Panc1 (cell line): ENCODE results near the gene MACF1. TPM values are rescaled to one million over a fixed set of nuclear protein-coding genes. Genes with fewer than 3 reads are reported as not detected.
"Not testable (repeated sequence)": the region's sequence is repeated elsewhere in the genome, so short reads cannot be mapped to it uniquely, and the experiment has no call there.

ENCODE experiments used
- ATAC-seq: fragments of 200-7000 bp; cut with Tn5 transposase; 2 replicates; pipeline ENCODE4 v1.9.1; 2020; ENCODE audit warnings: mild to moderate bottlenecking, moderate library complexity
- BruUV-seq: library from RNA; stranded (reverse); fragments of 400-500 nt; replicated peaks from 2 replicates; lab custom pipeline; 2021; lab: Mats Ljungman, UMichigan
- CTCF ChIA-PET: fragments of 300-600 bp; sonication (Branson Sonifier 250); formaldehyde crosslinking; loops from one replicate; lab custom pipeline; 2022; ENCODE audit warnings: antibody characterized with exemption; lab: Charles Lee
- POLR2A ChIA-PET: fragments of 300-600 bp; sonication (Branson Sonifier 250); formaldehyde crosslinking; loops from one replicate; lab custom pipeline; 2022; ENCODE audit warnings: antibody characterized with exemption; lab: Charles Lee
- DNase-seq: peaks from one replicate; pipeline ENCODE4 v3.0.0-alpha.2; 2010; ENCODE audit warnings: low read depth, low spot score
- H3K27ac ChIP-seq: 2 replicates; pipeline ENCODE4 v1.5.1; 2011; ENCODE audit warnings: mild to moderate bottlenecking, low read length, inconsistent platforms
- H3K27me3 ChIP-seq: fragments of 200-500 bp; sonication (Bioruptor generic); 2 replicates; pipeline ENCODE4 v1.6.0; 2014; ENCODE audit warnings: low read length, inconsistent platforms; ENCODE audit not compliant: control insufficient read depth, insufficient read depth
- H3K36me3 ChIP-seq: fragments of 200-500 bp; sonication (Bioruptor generic); 2 replicates; pipeline ENCODE4 v1.5.1; 2014; ENCODE audit warnings: inconsistent platforms, mild to moderate bottlenecking, low read length, moderate library complexity; ENCODE audit not compliant: control insufficient read depth, insufficient read depth
- H3K4me1 ChIP-seq: 2 replicates; pipeline ENCODE4 v1.5.1; 2011; ENCODE audit warnings: inconsistent platforms, mild to moderate bottlenecking, low read length, moderate library complexity; ENCODE audit not compliant: control insufficient read depth, insufficient read depth
- H3K4me3 ChIP-seq, 2 experiments: 2 replicates each; pipeline ENCODE4 v1.5.1; 2011 to 2012; ENCODE audit warnings: low read depth in 2 of 2, low read length in 2 of 2, mild to moderate bottlenecking in 2 of 2, inconsistent platforms in 1 of 2, moderate library complexity in 1 of 2
- H3K9me3 ChIP-seq: fragments of 200-500 bp; sonication (Bioruptor generic); 2 replicates; pipeline ENCODE4 v1.5.1; 2014; ENCODE audit warnings: low read depth, mild to moderate bottlenecking, inconsistent platforms, low read length, moderate library complexity; ENCODE audit not compliant: control insufficient read depth, insufficient read depth
- in situ Hi-C: cut with HindIII; loops from 2 replicates; pipeline ENCODE4 v1.10.0; 2016; ENCODE audit warnings: low sequenced_read_pairs, low pct_unique_long_range_greater_than_20kb
- intact Hi-C: fragments of 100-400 bp; cut with micrococcal nuclease; formaldehyde crosslinking; loops from one replicate; pipeline ENCODE4 v1.10.0; 2022; ENCODE audit not compliant: unreplicated experiment
- total RNA-seq: library from RNA; stranded (reverse); gene quantifications from one replicate; pipeline ENCODE4 v1.2.1, GENCODE V29; 2021; ENCODE audit not compliant: unreplicated experiment

MACF1 gene
- total RNA-seq, 1 experiment from 2014 or later, result 413 TPM

DNA sequence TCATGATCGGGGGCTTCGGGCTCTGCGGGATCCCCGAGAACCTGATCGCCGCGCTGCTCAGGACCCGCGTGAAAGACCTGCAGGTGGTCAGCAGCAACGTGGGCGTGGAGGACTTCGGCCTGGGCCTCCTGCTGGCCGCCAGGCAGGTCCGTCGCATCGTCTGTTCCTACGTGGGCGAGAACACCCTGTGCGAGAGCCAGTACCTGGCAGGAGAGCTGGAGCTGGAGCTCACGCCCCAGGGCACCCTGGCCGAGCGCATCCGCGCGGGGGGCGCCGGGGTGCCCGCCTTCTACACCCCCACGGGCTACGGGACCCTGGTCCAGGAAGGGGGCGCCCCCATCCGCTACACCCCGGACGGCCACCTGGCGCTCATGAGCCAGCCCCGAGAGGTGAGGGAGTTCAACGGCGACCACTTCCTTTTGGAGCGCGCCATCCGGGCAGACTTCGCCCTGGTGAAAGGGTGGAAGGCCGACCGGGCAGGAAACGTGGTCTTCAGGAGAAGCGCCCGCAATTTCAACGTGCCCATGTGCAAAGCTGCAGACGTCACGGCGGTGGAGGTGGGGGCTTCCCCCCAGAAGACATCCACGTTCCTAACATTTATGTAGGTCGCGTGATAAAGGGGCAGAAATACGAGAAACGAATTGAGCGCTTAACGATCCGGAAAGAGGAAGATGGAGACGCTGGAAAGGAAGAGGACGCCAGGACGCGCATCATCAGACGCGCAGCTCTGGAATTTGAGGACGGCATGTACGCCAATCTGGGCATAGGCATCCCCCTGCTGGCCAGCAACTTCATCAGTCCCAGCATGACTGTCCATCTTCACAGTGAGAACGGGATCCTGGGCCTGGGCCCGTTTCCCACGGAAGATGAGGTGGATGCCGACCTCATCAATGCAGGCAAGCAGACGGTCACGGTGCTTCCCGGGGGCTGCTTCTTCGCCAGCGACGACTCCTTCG, 310.9 kb downstream of the MACF1 start:
- intact Hi-C loops, H3K27me3 ChIP-seq, CTCF ChIA-PET, BruUV-seq, DNase-seq, H3K27ac ChIP-seq, H3K4me3 ChIP-seq, in situ Hi-C loops, ATAC-seq, POLR2A ChIA-PET, H3K36me3 ChIP-seq, H3K9me3 ChIP-seq, H3K4me1 ChIP-seq: not testable (repeated sequence)

GRCh38 chr1:39516841-39517240, 312.3 kb downstream of the MACF1 start:
- DNase-seq, H3K9me3 ChIP-seq, H3K27me3 ChIP-seq, ATAC-seq, POLR2A ChIA-PET, H3K36me3 ChIP-seq, in situ Hi-C loops, H3K27ac ChIP-seq, BruUV-seq, H3K4me3 ChIP-seq, H3K4me1 ChIP-seq, intact Hi-C loops: not testable (repeated sequence)
- CTCF ChIA-PET, result interaction anchor here (0.6 kb wide), 1 partner anchor 34 kb away, joined by 8 read pairs; no protein-coding TSS in a partner anchor

DNA sequence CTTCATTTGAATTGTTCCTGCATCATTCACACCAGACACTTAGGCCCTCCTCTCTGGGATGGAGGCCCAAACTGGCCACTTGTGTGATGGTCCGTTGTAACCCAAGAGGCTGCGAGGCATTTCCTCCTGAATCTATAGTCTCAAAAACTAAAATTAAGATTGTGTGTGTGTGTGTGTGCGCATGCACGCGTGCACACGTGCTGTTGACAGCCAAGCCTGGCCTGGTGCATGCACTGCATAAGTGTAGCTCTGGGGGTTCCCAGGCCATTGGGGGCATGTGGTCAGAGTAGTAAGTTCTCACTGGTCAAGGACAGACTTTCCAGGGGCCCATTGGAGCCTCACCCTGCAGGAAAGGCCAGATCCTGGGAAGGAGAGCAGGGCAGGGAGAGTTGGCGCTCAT, 313.4 kb downstream of the MACF1 start:
- H3K27me3 ChIP-seq, BruUV-seq, ATAC-seq, CTCF ChIA-PET, H3K27ac ChIP-seq, DNase-seq, POLR2A ChIA-PET, H3K9me3 ChIP-seq, H3K4me1 ChIP-seq, in situ Hi-C loops, H3K36me3 ChIP-seq, intact Hi-C loops, H3K4me3 ChIP-seq: not testable (repeated sequence)

DNA sequence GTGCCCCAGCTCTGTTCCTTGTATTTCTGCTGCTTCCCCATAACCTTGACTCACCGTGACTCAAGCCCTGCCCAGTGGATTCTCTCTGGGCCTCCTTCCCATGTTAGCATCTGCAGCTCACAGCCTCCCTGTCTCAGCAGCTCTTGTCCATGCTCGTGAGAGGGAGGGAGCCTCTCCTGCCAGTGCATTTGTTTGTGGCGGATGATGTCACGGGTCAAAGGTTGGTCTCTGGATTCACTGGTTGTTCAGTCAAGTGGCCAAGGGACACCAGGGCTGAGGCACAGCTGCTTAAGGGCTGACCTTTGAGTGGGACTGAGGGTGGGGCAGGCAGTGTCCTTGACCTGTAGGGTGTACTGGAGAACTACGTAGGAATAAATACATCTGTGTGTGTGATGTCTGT, 314.9 kb downstream of the MACF1 start:
- peak; percentile 64 for ATAC-seq
- CTCF ChIA-PET, H3K4me3 ChIP-seq, H3K27me3 ChIP-seq, H3K27ac ChIP-seq, DNase-seq, H3K4me1 ChIP-seq, H3K9me3 ChIP-seq, intact Hi-C loops, BruUV-seq, in situ Hi-C loops, H3K36me3 ChIP-seq, POLR2A ChIA-PET: not testable (repeated sequence)

DNA sequence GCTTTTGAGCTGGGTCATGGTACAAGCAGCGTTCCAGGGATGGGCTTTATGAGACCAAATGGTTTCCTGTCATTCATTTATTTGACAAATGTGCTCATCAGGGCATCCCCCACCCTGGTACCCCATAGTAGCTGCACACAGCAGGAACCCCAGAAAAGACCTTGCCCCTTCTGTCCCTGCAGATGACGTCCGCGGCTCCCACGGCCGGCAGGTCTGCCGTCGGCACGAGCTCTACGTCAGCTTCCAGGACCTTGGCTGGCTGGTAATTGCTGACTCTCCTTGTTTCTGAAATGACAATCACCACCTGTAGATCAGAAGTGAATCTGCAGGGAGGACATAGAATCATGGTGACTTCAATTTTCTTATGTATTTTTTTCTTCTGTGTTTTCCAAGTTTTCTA, 317.7 kb downstream of the MACF1 start:
- DNase-seq, in situ Hi-C loops, H3K27ac ChIP-seq, H3K4me1 ChIP-seq, ATAC-seq, CTCF ChIA-PET, H3K27me3 ChIP-seq, H3K36me3 ChIP-seq, POLR2A ChIA-PET, H3K4me3 ChIP-seq, BruUV-seq, H3K9me3 ChIP-seq: not testable (repeated sequence)
- intact Hi-C loops, result loop anchor here (5.0 kb wide), 1 partner anchor 240 kb away; no protein-coding TSS in a partner anchor
